ENCODE data around the gene CCDC169.

DNA sequence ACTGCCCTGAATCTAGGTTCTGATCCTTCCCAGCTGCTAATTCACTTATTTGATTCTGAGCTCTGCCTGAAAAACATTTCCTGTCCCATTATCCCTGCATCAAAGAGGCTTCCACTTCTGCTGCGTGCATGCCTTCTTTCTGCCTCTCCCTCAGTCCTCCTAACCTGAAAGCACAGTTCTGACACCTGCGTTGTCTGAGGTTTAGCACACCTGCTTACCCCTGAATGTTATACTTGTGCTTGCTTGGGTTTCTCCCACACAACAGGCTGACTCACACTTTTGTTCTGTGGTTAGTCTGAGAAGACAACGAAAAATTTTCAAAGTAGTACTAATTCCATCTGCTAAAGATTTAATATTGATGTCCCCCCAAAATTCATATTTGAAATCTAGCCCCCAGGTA is 80.2 kb downstream of the CCDC169 start:
- TF ChIP-seq, protein P1, sequence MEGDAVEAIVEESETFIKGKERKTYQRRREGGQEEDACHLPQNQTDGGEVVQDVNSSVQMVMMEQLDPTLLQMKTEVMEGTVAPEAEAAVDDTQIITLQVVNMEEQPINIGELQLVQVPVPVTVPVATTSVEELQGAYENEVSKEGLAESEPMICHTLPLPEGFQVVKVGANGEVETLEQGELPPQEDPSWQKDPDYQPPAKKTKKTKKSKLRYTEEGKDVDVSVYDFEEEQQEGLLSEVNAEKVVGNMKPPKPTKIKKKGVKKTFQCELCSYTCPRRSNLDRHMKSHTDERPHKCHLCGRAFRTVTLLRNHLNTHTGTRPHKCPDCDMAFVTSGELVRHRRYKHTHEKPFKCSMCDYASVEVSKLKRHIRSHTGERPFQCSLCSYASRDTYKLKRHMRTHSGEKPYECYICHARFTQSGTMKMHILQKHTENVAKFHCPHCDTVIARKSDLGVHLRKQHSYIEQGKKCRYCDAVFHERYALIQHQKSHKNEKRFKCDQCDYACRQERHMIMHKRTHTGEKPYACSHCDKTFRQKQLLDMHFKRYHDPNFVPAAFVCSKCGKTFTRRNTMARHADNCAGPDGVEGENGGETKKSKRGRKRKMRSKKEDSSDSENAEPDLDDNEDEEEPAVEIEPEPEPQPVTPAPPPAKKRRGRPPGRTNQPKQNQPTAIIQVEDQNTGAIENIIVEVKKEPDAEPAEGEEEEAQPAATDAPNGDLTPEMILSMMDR (IDR thresholded peaks at IDR 0.05): no peak
- no peak for TF ChIP-seq POLR2A (IDR thresholded peaks at IDR 0.05)

All from right lobe of liver (tissue), 4 donors.